HepG2 (cell line): Measurements from ENCODE around the gene MRM1. TPM values are rescaled to one million over a fixed set of nuclear protein-coding genes. Genes with fewer than 3 reads are reported as not detected.

Source experiments
- ATAC-seq: fragments of 200-7000 bp; cut with Tn5 transposase; 3 replicates; pipeline ENCODE4 v1.9.1; 2020; ENCODE audit warnings: mild to moderate bottlenecking, moderate library complexity
- BruUV-seq: library from RNA; stranded (reverse); fragments of 400-500 nt; replicated peaks from 2 replicates; lab custom pipeline; 2021; lab: Mats Ljungman, UMichigan
- CTCF ChIA-PET: fragments of 300-600 bp; formaldehyde crosslinking; extraction: SDS; loops from one replicate; lab custom pipeline; 2021; ENCODE audit warnings: low total read pairs, inconsistent platforms, low intra/inter-chr PET ratio; lab: Yijun Ruan, JAX
- POLR2A ChIA-PET: fragments of 350-600 bp; sonication (Branson Sonifier 250); formaldehyde crosslinking; loops from one replicate; lab custom pipeline; 2020; ENCODE audit warnings: antibody characterized with exemption, inconsistent platforms; lab: Yijun Ruan, JAX
- DNase-seq: peaks from one replicate; pipeline ENCODE4 v3.0.0-alpha.2; 2015; ENCODE audit warnings: low spot score
- FAIRE-seq: peaks from 3 replicates; lab custom pipeline; 2011; peaks lifted over from hg19 to GRCh38; lab: Jason Lieb, UNC
- H2AFZ ChIP-seq: one replicate; pipeline ENCODE4 v1.6.1; 2011; ENCODE audit warnings: low read length, inconsistent platforms
- H3K27ac ChIP-seq: fragments of 300-600 bp; 3 replicates; pipeline ENCODE4 v1.8.0; 2011; ENCODE audit warnings: mixed run types, mild to moderate bottlenecking, mixed read lengths, low read length, inconsistent platforms; ENCODE audit not compliant: insufficient read depth; ENCODE audit errors: extremely low read length
- H3K27me3 ChIP-seq, 2 experiments: fragments of 200-600 bp in 1 of 2; 2 replicates in 1 of 2; 3 replicates in 1 of 2; pipeline versions ENCODE4 v1.6.0 to v1.8.0; 2011; ENCODE audit warnings: low read length in 2 of 2, mild to moderate bottlenecking in 2 of 2, moderate library complexity in 2 of 2, inconsistent platforms in 1 of 2; ENCODE audit not compliant: insufficient read depth in 2 of 2, control insufficient read depth in 1 of 2
- H3K36me3 ChIP-seq, 2 experiments: fragments of 200-600 bp in 1 of 2; replicated peaks in 1 of 2; 2 replicates in 1 of 2; 3 replicates in 1 of 2; pipeline versions ENCODE4 v1.5.1 to v1.8.0; 2011; ENCODE audit warnings: low read length in 2 of 2, inconsistent platforms in 1 of 2; ENCODE audit not compliant: insufficient read depth in 2 of 2, control insufficient read depth in 1 of 2
- H3K4me1 ChIP-seq: 2 replicates; pipeline ENCODE4 v1.5.1; 2012; ENCODE audit warnings: low read length, inconsistent platforms; ENCODE audit not compliant: insufficient read depth
- H3K4me2 ChIP-seq: 2 replicates; pipeline ENCODE4 v1.6.0; 2011; ENCODE audit warnings: low read depth, low read length, inconsistent platforms
- H3K4me3 ChIP-seq, 3 experiments: fragments of 200-600 bp in 1 of 3; sonication (generic), shearing (Covaris generic) in 1 of 3; replicated peaks in 1 of 3; 2 replicates each; pipeline ENCODE4 v1.5.1; 2011 to 2016; ENCODE audit warnings: low read length in 3 of 3, inconsistent platforms in 2 of 3, low read depth in 2 of 3, mild to moderate bottlenecking in 2 of 3, control low read depth in 1 of 3, mixed read lengths in 1 of 3; ENCODE audit not compliant: insufficient read depth in 1 of 3
- H3K79me2 ChIP-seq: one replicate; pipeline ENCODE4 v1.6.1; 2011; ENCODE audit warnings: low read length, inconsistent platforms; ENCODE audit not compliant: insufficient read depth
- H3K9ac ChIP-seq: 2 replicates; pipeline ENCODE4 v1.6.0; 2011; ENCODE audit warnings: mild to moderate bottlenecking, low read depth, low read length, inconsistent platforms; ENCODE audit not compliant: insufficient read depth
- H3K9me3 ChIP-seq: 2 replicates; pipeline ENCODE4 v1.5.1; 2012; ENCODE audit warnings: mild to moderate bottlenecking, low read length
- H4K20me1 ChIP-seq: 2 replicates; pipeline ENCODE4 v1.6.0; 2011; ENCODE audit warnings: inconsistent platforms, mild to moderate bottlenecking, low read length, moderate library complexity; ENCODE audit not compliant: insufficient read depth
- MTERF4 ChIP-seq: sonication (generic); formaldehyde crosslinking; IDR thresholded peaks from 2 replicates; pipeline ENCODE4 v1.8.0; 2023; ENCODE audit warnings: mild to moderate bottlenecking, missing genetic modification reagents
- RBM22 ChIP-seq: fragments of 200-400 bp; formaldehyde crosslinking; optimal IDR thresholded peaks from 2 replicates; pipeline ENCODE3; 2017; ENCODE audit warnings: mild to moderate bottlenecking, low read length, moderate library complexity
- ZSCAN20 ChIP-seq: sonication (generic); formaldehyde crosslinking; IDR thresholded peaks from 2 replicates; pipeline ENCODE4 v1.4.0; 2020; ENCODE audit warnings: missing genetic modification reagents, mild to moderate bottlenecking, borderline replicate concordance
- WGBS: methylation state at CpG from one replicate; pipeline ENCODE4 v1.1.6; 2017; ENCODE audit warnings: low lambda C conversion rate; 5-methylcytosine and 5-hydroxymethylcytosine counted together
- in situ Hi-C: cut with HindIII; loops from 2 replicates; pipeline ENCODE4 v1.10.0; 2017; ENCODE audit warnings: low pct_unique_long_range_greater_than_20kb; ENCODE audit not compliant: extremely low pct_ligation_motif_present
- intact Hi-C: fragments of 100-400 bp; cut with micrococcal nuclease; formaldehyde crosslinking; loops from one replicate; pipeline ENCODE4 v1.10.0; 2022; ENCODE audit not compliant: unreplicated experiment
- polyA plus RNA-seq, 8 experiments: library from polyadenylated mRNA; depleted of rRNA in 3 of 8; stranded (reverse) in 7 of 8; unstranded in 1 of 8; fragments of >200 nt; fragmentation: Illumina TruSeq in 4 of 8; extraction: Trizol in 4 of 8; gene quantifications; 2 replicates each; pipeline versions ENCODE4 v1.2.1 to v1.2.3, GENCODE V29; 2011 to 2016; ENCODE audit warnings: low read depth in 4 of 8, missing spikeins in 1 of 8, mixed read lengths in 1 of 8; ENCODE audit not compliant: insufficient read depth in 1 of 8
- total RNA-seq, 5 experiments: library from RNA; depleted of rRNA; stranded (reverse); fragments of >200 nt; fragmentation: Illumina TruSeq; extraction: Trizol; gene quantifications; 2 replicates each; pipeline ENCODE4 v1.2.3, GENCODE V29; 2016; ENCODE audit warnings: low read depth in 1 of 5
- TF ChIP-seq, protein P1 (sequence below): sonication (generic); formaldehyde crosslinking; IDR thresholded peaks from 2 replicates; pipeline ENCODE4 v1.4.0; 2020; ENCODE audit warnings: mild to moderate bottlenecking, missing genetic modification reagents

The MRM1 gene
- total and polyA plus RNA-seq, 2 of the 13 experiments (the other 11 are each of a cell fraction or from before 2014, with no cell fraction given): 4.1 to 11.3 TPM

GRCh38 chr17:36597226-36597625 lies 4.2 kb upstream of the MRM1 start (continued):
- TF ChIP-seq MTERF4 (CRISPR knock-in tag): no peak

DNA sequence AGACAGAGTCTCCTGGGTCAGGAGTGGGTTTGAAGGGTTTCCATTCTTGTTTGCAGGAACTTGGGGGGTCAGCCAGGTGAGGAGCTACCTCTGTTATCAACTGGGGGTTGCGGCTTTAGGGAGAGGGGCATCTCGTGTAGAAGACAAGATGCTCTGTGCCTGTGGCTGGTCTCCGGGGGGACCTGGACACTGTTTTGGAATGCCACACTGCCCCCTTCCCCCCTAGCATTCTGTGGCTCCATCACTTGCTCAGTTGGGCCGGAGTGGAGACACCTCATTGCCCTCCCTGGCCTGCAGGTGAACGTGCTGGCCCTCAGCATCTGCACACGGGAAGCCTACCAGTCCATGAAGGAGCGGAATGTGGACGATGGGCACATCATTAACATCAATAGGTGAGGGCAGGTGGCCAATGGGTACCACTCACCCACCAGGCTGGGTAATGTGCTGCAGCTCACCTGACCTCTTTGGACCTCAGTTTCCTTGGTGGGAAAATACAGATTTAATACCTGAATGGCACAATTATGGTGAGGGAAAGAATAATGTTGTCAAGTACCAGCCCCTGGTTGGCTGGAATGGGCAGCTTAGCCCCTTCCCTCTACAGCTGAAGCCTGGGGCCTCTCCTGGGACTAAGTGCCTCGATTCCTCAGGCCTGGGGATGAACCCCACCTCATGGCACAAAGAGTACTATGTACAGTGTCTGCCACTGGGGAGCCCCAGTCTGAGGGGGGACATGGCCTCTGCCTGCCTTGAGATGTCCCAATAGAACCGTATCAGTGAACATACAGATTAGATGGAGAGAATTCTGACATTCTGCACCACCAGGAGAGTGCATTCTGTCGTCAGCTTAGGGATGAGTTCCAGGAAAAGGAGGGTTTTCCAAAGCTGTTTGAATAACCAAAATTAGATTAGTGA lies 3.3 kb upstream of the MRM1 start:
- 96% methylated on average over 9 of the region's 11 CpGs for WGBS
- Histone ChIP-seq H4K20me1 (no peaks in the 10 kb centered on the region), H2AFZ (no peak overlapping the region), H3K4me3 (no peak overlapping the region), H3K36me3 (peaks cover 6 to 9% of the 10 kb centered on the region in 2 experiments; a peak in 4 of 5 replicates), H3K9me3 (no peaks in the 10 kb centered on the region), H3K27me3 (no peaks in the 10 kb centered on the region; a peak in 1 of 5 replicates), H3K4me2 (no peak overlapping the region), H3K79me2 (peaks cover 21% of the 10 kb centered on the region), H3K9ac (no peak overlapping the region), H3K4me1 (peaks cover 34% of the 10 kb centered on the region), H3K27ac (no peak overlapping the region)
- ATAC-seq (no peak), DNase-seq (no peak), FAIRE-seq (no peak)
- intact Hi-C loops: no loop called here
- TF ChIP-seq, protein P1, sequence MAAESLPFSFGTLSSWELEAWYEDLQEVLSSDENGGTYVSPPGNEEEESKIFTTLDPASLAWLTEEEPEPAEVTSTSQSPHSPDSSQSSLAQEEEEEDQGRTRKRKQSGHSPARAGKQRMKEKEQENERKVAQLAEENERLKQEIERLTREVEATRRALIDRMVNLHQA: no peak
- TF ChIP-seq ZSCAN20 (no peak), RBM22 (no peak)
- ChIA-PET CTCF (no interaction called here), POLR2A (no interaction called here)
- in situ Hi-C loops: no loop called here
- no TSS peak for BruUV-seq
